Choroid plexus epithelial cell (primary cell): Measurements from ENCODE around the gene TCF7L2.
A peak's percentile ranks its signal among the peaks of the same experiment; 100 is the strongest.

Experiments used
- DNase-seq: peaks from one replicate; pipeline ENCODE4 v3.0.0-alpha.2; 2010; ENCODE audit warnings: low read depth
- H3K4me3 ChIP-seq: 2 replicates; pipeline ENCODE4 v1.5.1; 2011; ENCODE audit warnings: low read depth, mild to moderate bottlenecking, control low read depth, low read length, moderate library complexity
- CTCF ChIP-seq: conservative IDR thresholded peaks from 2 replicates; pipeline ENCODE4 v1.5.1; 2011; ENCODE audit warnings: low read depth, mild to moderate bottlenecking, control low read depth, inconsistent platforms, low read length, moderate library complexity

The TCF7L2 gene

GRCh38 chr10:113151190-113151666, 201.2 kb downstream of the TCF7L2 start:
- no peak overlapping the region for H3K4me3 ChIP-seq
- peak; percentile 61 for DNase-seq
- no peak for TF ChIP-seq CTCF

- DNase-seq: no peak
- TF ChIP-seq CTCF: no peak
- no peak overlapping the region for H3K4me3 ChIP-seq
Observed at GRCh38 chr10:113153493-113154102, 203.6 kb downstream of the TCF7L2 start.

- TF ChIP-seq CTCF: no peak
- no peak for DNase-seq
- H3K4me3 ChIP-seq: no peak overlapping the region
Observed at GRCh38 chr10:113157441-113157840, 207.4 kb downstream of the TCF7L2 start.

GRCh38 chr10:113158183-113158582, 208.1 kb downstream of the TCF7L2 start:
- no peak for DNase-seq
- TF ChIP-seq CTCF: no peak
- no peak overlapping the region for H3K4me3 ChIP-seq

GRCh38 chr10:113159563-113159962, 209.5 kb downstream of the TCF7L2 start:
- no peak for DNase-seq
- TF ChIP-seq CTCF: no peak
- no peak overlapping the region for H3K4me3 ChIP-seq

- DNase-seq: no peak
- no peak overlapping the region for H3K4me3 ChIP-seq
- TF ChIP-seq CTCF: no peak
Observed at GRCh38 chr10:113160641-113161040, 210.6 kb downstream of the TCF7L2 start.

GRCh38 chr10:113161066-113161465, 211.0 kb downstream of the TCF7L2 start:
- TF ChIP-seq CTCF: no peak
- no peak overlapping the region for H3K4me3 ChIP-seq
- no peak for DNase-seq
